ENCODE results near the gene TAOK2.
A peak's percentile ranks its signal among the peaks of the same experiment; 100 is the strongest.

TAOK2 gene

GRCh38 chr16:29988346-29989075 lies 14.8 kb downstream of the TAOK2 start:
- no peak for DNase-seq

- DNase-seq = no peak
Measured at GRCh38 chr16:29989111-29989858, 15.6 kb downstream of the TAOK2 start.

GRCh38 chr16:29990034-29990433 lies 16.4 kb downstream of the TAOK2 start:
- DNase-seq = no peak

GRCh38 chr16:29990883-29991570 lies 17.4 kb downstream of the TAOK2 start:
- DNase-seq = no peak

- no peak for DNase-seq
Measured at GRCh38 chr16:29991571-29991904, 17.9 kb downstream of the TAOK2 start.

GRCh38 chr16:29992344-29992967 lies 18.8 kb downstream of the TAOK2 start:
- no peak for DNase-seq

DNA sequence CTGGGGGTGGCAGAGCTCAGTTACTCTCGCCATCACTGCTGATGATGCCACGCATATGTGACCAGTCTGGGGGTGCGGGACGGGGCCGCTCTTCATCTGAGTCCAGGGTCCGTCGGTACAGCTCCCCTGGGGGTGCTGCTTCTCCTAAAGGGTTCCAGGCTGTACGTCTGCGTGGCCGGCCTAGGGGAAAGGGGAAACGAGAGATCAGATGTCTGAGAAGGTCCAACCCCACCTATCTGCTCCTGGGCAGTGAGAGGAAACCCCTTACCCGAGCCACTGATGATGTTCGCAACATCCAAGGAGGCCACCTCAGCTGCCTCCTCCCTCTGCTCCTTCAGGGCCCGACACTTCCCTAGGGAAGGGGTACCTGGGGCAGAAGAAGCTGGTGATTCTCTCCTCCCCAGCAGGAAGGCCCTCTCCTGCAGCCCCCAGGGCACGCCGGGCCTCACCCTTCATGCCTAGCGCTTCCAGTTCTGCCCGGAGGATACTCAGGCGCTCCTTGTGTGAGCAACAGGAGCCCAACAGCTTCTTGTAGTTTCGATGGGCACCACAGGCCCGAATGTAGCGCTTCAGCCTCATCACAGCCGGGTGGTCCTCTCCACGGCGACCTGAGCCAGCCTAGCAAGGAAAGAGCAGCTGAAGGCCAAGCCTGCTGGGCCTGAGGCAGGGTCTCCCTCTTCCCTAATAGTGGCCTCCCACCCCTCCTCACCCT lies 19.7 kb downstream of the TAOK2 start:
- DNase-seq = no peak

- no peak for DNase-seq
Measured at GRCh38 chr16:29993903-29994599, 20.4 kb downstream of the TAOK2 start.

DNA sequence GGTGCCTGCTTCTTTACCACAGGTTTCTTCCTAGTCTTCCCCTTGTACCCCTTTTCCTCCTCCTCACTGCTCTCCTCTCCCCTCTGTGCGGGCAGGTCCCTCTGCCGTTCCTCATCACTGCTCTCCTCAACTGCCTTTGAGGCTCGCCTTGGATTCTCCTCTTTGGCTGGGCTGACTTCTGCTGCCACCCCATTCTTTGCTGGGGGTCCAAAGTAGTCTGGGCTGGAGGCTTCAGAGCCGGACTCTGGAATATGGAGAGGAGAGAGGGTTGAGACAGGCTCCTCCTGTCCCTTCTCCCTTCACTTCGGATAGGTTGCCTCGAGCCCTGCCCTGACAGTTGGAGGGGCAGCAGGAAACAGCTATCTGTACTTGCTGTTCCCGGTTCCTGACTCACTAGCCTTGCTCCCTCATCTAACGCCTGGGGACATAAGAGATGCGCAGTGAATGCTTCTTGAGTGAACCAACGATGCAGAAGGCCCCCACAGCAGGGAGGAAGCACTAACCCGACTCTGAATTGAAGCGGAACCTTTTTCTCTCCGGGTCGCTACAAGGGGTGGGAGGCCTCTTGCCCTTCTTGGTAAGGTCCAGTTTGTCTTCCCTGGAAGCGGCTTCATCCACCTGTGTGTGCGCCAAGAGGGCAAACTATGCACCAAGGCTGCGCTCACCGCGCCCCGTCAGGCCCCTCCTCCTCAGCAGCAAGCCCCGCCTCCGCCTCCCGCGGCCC lies 21.1 kb downstream of the TAOK2 start:
- no peak for DNase-seq

DNA sequence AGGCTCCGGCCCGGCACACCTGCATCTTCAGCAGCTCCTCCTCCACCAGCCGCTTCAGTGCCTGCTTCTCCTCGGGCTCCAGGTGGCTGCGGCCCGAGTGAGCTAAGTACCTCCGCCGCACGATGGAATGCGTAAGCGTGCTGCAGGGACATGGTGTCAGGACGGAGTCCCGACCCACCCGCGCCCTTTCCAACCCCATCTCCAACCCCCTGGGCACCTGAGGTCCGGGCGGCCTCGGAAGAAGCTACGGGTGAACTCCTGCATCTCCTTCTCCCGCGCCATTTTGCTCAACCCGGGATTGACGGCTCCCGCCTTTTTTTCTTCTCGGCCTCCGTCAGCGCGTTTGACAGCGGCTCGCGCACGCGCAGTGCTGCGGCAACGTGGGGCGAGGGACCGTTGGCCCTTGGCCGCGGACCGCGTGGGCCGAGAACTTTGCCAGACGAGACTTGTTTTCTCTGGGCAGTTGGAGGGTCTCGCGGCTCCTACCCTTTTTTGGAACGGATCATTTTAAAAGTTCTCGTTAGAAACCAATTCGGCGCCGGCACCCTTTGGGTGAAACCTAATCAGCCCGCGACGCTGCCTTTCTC lies 21.7 kb downstream of the TAOK2 start, which contains the start of gene HIRIP3:
Gene HIRIP3, minus strand, starts transcription at position 294 of the 587 bp plus-strand sequence. Its CDS starts 12 bp downstream, at position 282.
- DNase-seq = peak; percentile 63

- peak; percentile 84 for DNase-seq
Measured at GRCh38 chr16:29995911-29996765, 22.5 kb downstream of the TAOK2 start, which contains the start of gene INO80E. Gene INO80E, plus strand, starts transcription at chr16:29996241. Its CDS starts 70 bp downstream, at chr16:29996311.

- no peak for DNase-seq
Measured at GRCh38 chr16:29996766-29997250, 23.1 kb downstream of the TAOK2 start.

DNA sequence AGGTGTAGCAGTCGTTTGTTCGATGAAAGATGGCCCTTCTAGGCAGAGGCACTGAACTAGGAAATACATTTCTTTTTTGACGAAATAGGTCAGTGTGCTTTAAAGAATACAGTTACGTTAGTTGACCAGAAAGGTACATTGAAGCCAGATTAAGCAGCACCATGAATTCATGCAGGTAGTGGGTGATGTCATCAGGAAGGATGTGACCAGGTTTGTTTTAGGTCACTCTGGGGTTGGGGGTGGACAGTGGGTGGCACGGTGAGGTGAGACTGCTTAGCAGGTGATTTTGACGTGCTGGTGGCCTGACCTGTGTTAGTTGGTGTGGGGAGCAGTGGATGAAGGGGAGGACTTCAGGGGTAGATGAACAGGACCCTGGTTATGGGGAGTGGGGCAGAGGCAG lies 25.9 kb downstream of the TAOK2 start:
- no peak for DNase-seq

DNA sequence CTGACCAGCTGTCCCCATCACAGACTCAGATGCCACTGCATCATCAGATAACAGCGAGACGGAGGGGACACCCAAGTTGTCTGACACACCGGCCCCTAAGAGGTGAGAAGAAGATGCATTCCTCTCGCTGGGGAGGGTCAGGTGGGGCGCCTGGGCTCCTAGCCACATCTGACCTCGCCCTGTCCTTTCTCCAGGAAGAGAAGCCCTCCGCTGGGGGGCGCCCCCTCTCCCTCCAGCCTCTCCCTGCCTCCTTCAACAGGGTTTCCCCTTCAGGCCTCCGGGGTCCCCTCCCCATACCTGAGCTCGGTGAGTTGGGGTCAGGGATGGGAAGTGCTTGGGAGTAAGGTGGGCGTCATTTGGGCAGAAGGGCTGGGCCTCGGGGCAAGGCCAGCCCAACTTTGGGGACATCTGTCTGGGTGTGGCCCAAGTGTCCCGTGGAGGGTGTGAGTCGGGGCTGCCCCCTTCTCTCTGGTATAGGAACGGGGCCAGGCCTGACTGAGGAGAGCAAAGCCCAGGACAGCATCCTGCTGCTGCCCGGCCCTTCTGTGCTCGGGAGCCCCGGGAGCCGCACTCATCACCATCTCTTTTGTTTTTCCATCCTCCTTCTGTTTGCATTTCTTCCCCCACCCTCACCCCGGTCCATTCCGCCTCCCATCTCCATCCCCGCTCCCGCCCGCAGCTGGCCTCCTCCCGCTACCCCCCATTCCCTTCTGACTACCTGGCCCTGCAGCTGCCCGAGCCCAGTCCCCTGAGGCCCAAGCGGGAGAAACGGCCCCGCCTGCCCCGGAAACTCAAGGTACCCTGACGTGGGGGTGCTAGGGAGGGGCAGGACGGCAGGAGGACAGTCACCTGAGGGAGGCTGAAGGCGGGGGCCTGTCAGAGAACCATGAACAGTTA lies 27.3 kb downstream of the TAOK2 start:
- no peak for DNase-seq

DNA sequence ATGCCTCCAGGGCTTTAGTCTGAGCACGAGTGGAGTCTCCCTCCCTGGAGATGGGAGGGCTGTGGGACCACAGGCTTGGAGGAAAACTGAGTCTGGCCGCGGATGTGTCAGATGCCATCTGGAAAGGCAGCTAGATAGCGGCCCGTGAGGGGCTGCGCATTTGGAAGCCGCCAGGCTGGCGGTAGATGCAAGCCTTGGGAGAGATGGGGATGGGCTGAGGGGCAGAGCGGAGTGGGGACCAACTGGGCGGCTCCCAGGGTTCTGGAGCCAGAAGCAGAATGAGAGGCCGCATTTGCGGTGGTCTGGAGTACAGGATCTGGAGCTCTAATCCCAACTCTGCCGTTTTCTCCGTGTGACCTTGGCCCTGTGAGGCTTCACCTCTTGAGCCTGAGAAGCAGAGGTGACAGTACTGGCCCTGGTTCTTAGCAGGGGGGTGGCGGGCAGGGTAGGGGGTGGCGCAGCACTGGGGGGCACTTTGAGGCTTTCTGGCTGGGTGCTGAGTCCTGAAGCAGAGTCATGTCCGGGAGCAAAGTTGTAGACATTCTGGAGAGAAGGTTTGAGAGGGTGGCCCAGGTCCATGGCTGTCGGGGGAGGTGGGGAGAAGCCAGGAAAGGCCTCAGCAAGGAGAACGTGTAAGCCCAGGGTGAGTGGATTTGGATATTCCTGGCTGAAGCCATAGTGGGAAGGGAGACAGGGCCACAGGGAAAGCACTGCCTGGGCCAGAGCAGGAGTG lies 29.1 kb downstream of the TAOK2 start:
- DNase-seq = no peak

DNA sequence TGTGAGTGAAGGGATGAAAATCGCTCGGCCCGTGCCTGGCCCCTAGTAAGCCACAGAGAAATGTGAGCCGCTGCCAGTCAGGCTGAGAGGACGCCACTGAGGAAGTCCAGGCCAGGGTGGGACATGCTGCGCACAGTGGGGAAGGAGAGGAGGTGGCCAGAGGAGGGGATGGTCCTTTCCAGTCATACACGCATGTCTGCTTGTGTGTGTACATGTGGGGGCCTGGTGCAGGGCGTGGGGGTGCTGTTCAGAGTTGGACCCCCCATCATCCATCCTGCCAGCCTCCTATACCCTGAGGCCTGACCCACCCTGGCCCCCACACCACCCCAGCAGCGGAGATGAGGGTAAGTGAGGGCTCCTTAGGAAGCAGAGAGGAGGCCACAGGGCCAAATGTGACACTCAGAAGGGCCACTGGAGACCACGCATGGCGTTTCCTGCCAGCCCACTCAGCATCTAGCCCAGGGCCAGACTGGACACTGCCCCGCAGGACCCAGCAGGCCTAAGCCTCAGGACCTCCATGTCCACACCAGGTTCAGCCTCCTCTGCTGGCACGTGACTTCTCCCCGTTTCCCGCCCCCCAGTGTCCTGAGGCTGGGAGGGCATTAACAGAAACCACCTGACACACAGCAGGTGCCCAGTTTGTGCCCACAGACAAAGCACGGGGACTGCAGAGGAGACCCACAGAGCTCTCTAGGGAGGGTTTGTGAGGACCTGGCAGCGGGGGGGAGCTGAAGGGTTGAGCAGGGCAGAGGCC lies 30.2 kb downstream of the TAOK2 start:
- no peak for DNase-seq

- no peak for DNase-seq
Measured at GRCh38 chr16:30004424-30004776, 30.7 kb downstream of the TAOK2 start.
